OCI-LY1 (cell line): ENCODE results near the gene ARHGEF11.

Experiments used
- H2AFZ ChIP-seq: fragments of 200-600 bp; sonication (generic), shearing (Covaris generic); 2 replicates; pipeline ENCODE4 v1.6.0; 2014; ENCODE audit warnings: antibody characterized with exemption, mild to moderate bottlenecking, low read length
- H3F3A ChIP-seq: fragments of 200-600 bp; sonication (generic), shearing (Covaris generic); 2 replicates; pipeline ENCODE4 v1.6.0; 2014; ENCODE audit warnings: mild to moderate bottlenecking, antibody characterized with exemption, low read length, moderate library complexity; ENCODE audit not compliant: insufficient read depth
- H3K27ac ChIP-seq: fragments of 200-600 bp; sonication (generic); 2 replicates; pipeline ENCODE4 v1.5.1; 2014; ENCODE audit warnings: low read length, mixed run types, mild to moderate bottlenecking, low read depth; ENCODE audit not compliant: poor library complexity, severe bottlenecking
- H3K27me3 ChIP-seq: fragments of 200-600 bp; sonication (generic); 2 replicates; pipeline ENCODE4 v1.6.0; 2014; ENCODE audit warnings: antibody characterized with exemption, mild to moderate bottlenecking, low read length, moderate library complexity; ENCODE audit not compliant: insufficient read depth
- H3K36me3 ChIP-seq: fragments of 200-600 bp; sonication (generic); 2 replicates; pipeline ENCODE4 v1.6.1; 2014; ENCODE audit warnings: mild to moderate bottlenecking, antibody characterized with exemption, low read length, moderate library complexity, mixed read lengths; ENCODE audit not compliant: insufficient read depth
- H3K4me1 ChIP-seq: fragments of 200-600 bp; sonication (generic); 2 replicates; pipeline ENCODE4 v1.5.1; 2014; ENCODE audit warnings: mild to moderate bottlenecking, low read length, moderate library complexity; ENCODE audit not compliant: insufficient read depth, severe bottlenecking
- H3K4me2 ChIP-seq: fragments of 200-600 bp; sonication (generic), shearing (Covaris generic); 2 replicates; pipeline ENCODE4 v1.6.1; 2014; ENCODE audit warnings: low read length
- H3K4me3 ChIP-seq: fragments of 200-600 bp; sonication (generic); 2 replicates; pipeline ENCODE4 v1.5.1; 2014; ENCODE audit warnings: low read length, low read depth, mild to moderate bottlenecking, mixed read lengths; ENCODE audit not compliant: poor library complexity, severe bottlenecking
- H3K79me2 ChIP-seq: fragments of 200-600 bp; shearing (Covaris generic); 2 replicates; pipeline ENCODE4 v1.6.1; 2016; ENCODE audit warnings: mixed run types, low read length, mixed read lengths; ENCODE audit not compliant: insufficient read depth
- H3K9ac ChIP-seq: fragments of 200-600 bp; sonication (generic), shearing (Covaris generic); 2 replicates; pipeline ENCODE4 v1.6.1; 2014; ENCODE audit warnings: mild to moderate bottlenecking, low read length, mixed read lengths
- H3K9me2 ChIP-seq: fragments of 200-600 bp; sonication (generic), shearing (Covaris generic); 2 replicates; pipeline ENCODE4 v1.6.1; 2014; ENCODE audit warnings: low read depth, mild to moderate bottlenecking, low read length, mixed read lengths
- H3K9me3 ChIP-seq: fragments of 200-600 bp; shearing (Covaris generic); 2 replicates; pipeline ENCODE4 v1.6.1; 2014; ENCODE audit warnings: low read length, mixed read lengths
- H4K20me1 ChIP-seq: fragments of 200-600 bp; sonication (generic), shearing (Covaris generic); 2 replicates; pipeline ENCODE4 v1.6.0; 2016; ENCODE audit warnings: mild to moderate bottlenecking, low read length; ENCODE audit not compliant: insufficient read depth
- CTCF ChIP-seq: fragments of 200-600 bp; sonication (generic), shearing (Covaris generic); IDR thresholded peaks from 2 replicates; pipeline ENCODE4 v1.5.1; 2017; ENCODE audit warnings: mild to moderate bottlenecking, antibody characterized with exemption, low read length, moderate library complexity, mixed read lengths
- EZH2 ChIP-seq: fragments of 200-600 bp; sonication (generic), shearing (Covaris generic); IDR thresholded peaks from 2 replicates; pipeline ENCODE4 v1.8.0; 2017; ENCODE audit warnings: borderline replicate concordance, mixed run types, mild to moderate bottlenecking, antibody characterized with exemption, low read length, moderate library complexity, mixed read lengths

ARHGEF11 gene

DNA sequence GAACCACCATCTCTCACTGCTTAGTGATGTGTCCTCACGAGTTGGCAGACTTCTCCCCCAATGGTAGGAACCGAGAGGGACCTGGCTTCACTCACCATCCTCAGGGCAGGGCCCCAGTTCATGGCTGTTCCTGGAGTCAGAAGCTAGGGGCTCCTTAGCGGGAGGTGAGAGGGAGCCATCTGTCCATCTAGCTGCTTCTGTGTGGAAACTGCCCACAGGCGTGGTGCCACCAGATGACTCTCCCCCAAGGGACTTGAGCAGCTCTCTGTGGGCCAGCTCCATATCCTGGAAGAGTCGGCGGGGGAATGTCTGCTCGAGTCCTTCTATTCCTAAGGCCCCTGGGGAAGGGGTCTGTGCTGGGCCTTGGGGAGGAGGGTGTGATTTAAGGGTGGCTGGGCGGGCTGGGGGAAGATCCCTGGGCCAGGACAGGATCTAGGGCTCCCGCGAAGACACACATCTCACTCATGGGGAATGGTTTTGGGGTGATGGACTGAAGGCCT, 108.8 kb downstream of the ARHGEF11 start:
- H3K9me2 ChIP-seq, result no peaks in the 10 kb centered on the region
- H3K9me3 ChIP-seq, result no peaks in the 10 kb centered on the region
- H3K79me2 ChIP-seq, result no peaks in the 10 kb centered on the region
- no peaks in the 10 kb centered on the region for H3K36me3 ChIP-seq
- H3F3A ChIP-seq, result no peaks in the 10 kb centered on the region
- H3K27me3 ChIP-seq, result peaks cover 3% of the 10 kb centered on the region; the same call in 1 of the 2 replicates
- no peak overlapping the region for H3K27ac ChIP-seq
- H3K4me1 ChIP-seq, result no peaks in the 10 kb centered on the region
- TF ChIP-seq EZH2 (no peak), CTCF (no peak)
- no peak overlapping the region for H3K9ac ChIP-seq
- no peaks in the 10 kb centered on the region for H4K20me1 ChIP-seq
- no peak overlapping the region for H2AFZ ChIP-seq
- H3K4me2 ChIP-seq, result no peak overlapping the region
- no peak overlapping the region for H3K4me3 ChIP-seq

- H3K4me2 ChIP-seq, result no peak overlapping the region
- H3K4me1 ChIP-seq, result no peaks in the 10 kb centered on the region
- peaks cover 3% of the 10 kb centered on the region; the same call in 1 of the 2 replicates for H3K27me3 ChIP-seq
- H3F3A ChIP-seq, result no peaks in the 10 kb centered on the region
- no peaks in the 10 kb centered on the region for H3K79me2 ChIP-seq
- no peaks in the 10 kb centered on the region for H3K9me2 ChIP-seq
- no peaks in the 10 kb centered on the region for H3K36me3 ChIP-seq
- no peak overlapping the region for H3K27ac ChIP-seq
- no peaks in the 10 kb centered on the region for H4K20me1 ChIP-seq
- H3K9me3 ChIP-seq, result no peaks in the 10 kb centered on the region
- no peak overlapping the region for H2AFZ ChIP-seq
- TF ChIP-seq CTCF, result no peak
- TF ChIP-seq EZH2, result no peak
- no peak overlapping the region for H3K9ac ChIP-seq
- no peak overlapping the region for H3K4me3 ChIP-seq
Measured at GRCh38 chr1:156936191-156936590, 109.4 kb downstream of the ARHGEF11 start.

GRCh38 chr1:156935505-156936128, 109.9 kb downstream of the ARHGEF11 start:
- no peaks in the 10 kb centered on the region for H3K9me2 ChIP-seq
- TF ChIP-seq CTCF (no peak), EZH2 (no peak)

More at GRCh38 chr1:156935505-156936128, 109.9 kb downstream of the ARHGEF11 start:
- no peak overlapping the region for H3K4me2 ChIP-seq
- no peak overlapping the region for H3K9ac ChIP-seq
- no peaks in the 10 kb centered on the region for H3K79me2 ChIP-seq
- no peaks in the 10 kb centered on the region for H3K9me3 ChIP-seq
- H3K36me3 ChIP-seq, result no peaks in the 10 kb centered on the region
- no peaks in the 10 kb centered on the region for H3F3A ChIP-seq
- H4K20me1 ChIP-seq, result no peaks in the 10 kb centered on the region
- no peak overlapping the region for H3K27ac ChIP-seq
- H2AFZ ChIP-seq, result no peak overlapping the region
- H3K4me3 ChIP-seq, result no peak overlapping the region
- no peaks in the 10 kb centered on the region for H3K4me1 ChIP-seq
- peaks cover 3% of the 10 kb centered on the region; the same call in 1 of the 2 replicates for H3K27me3 ChIP-seq
